NOMO-1 treated with DMSO at 0.1 percent for 48 hours (cell line): Measurements from ENCODE around the gene CWF19L1.
"Not testable (repeated sequence)": the region's sequence is repeated elsewhere in the genome, so short reads cannot be mapped to it uniquely, and the experiment has no call there.

ENCODE experiments used
- DNase-seq: peaks from one replicate; lab custom pipeline; 2025; ENCODE audit not compliant: unreplicated experiment; lab: John Stamatoyannopoulos, UW

CWF19L1 gene

DNA sequence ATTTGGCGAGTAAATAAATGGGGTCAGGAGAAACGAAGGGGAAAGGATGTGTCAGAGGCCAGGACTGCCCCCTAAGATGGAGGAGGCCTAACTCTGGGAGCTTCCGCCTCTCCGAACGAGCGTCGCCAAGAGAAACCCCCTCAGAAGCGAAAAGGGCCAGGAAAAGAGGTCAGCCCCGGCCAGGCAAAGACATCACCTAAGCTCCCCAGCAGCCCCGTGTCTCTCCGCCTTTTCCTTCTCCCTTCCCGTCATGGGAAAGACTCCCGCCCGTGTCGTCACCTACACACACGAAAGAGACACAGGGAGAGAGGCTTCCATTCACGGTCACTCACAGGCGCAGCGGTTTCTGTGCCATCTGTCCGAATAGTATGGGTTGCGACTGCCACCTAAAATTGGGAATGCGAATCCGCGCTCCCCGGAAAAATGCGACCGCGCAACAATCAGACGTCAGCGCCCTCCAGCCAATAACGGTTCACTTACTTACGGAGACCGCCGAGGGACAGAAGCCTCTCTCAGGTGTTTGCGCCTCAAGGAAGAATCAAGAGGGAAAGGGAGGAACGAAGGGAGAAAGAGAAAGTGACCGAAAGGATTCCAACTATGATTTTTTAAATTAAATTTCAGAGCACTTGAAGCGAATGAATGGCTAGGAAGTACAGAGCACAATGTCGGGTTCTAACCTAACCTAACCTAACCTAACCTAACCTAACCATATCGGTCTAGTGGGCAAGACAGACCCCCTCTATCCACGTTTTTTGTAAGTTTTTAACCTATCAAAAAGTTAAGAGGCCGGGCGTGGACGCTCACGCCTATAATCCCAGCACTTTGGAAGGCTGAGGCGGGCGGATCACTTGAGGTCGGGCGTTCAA lies at the start of gene CWF19L1:
TSS of gene CWF19L1 (minus strand) at position 400 of the 866 bp plus-strand sequence. CDS start at position 355, 45 bp downstream.
- DNase-seq, result peak; percentile 73

- DNase-seq, result no peak
Observed at GRCh38 chr10:100315615-100316014, 48.2 kb upstream of the CWF19L1 start.

- DNase-seq, result no peak
Observed at GRCh38 chr10:100311298-100311697, 43.9 kb upstream of the CWF19L1 start.

DNA sequence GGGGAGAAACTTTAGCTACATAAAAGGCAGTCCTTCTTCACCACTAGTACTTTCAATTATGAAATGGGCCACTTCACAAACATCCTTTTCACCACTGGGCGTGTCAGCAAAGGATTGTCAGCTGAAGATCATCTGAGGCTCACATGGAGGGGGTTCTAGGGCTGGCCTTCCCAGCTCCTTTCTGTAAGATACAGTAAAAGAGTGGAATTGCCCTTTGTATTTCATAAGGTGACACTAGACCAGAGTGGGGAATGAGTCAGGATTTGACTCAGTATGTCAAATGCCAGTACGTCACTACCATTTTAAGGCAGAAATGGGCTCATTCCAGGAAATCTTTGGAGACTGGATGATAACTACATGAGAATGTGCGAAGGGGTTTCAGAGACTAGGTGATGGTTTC lies 40.2 kb upstream of the CWF19L1 start:
- no peak for DNase-seq

GRCh38 chr10:100306861-100307260 lies 39.4 kb upstream of the CWF19L1 start:
- DNase-seq, result no peak

DNA sequence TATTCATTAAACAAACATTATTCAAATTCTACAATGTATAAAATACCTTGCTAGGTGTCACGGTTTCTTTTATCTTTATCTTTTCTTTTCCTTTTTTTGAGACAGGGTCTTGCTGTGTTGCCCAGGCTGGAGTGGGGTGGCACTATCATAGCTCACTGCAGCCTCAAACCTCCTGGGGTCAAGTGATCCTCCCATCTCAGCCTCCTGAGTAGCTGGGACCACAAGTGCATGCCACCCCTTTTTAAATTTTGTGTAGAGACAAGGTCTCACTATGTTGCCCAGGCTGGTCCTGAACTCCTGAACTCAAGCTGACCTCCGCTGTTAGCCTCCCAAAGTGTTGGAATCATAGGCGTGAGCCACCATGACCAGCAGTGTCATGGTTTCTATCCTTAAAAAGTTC lies 37.0 kb upstream of the CWF19L1 start:
- DNase-seq, result no peak

DNA sequence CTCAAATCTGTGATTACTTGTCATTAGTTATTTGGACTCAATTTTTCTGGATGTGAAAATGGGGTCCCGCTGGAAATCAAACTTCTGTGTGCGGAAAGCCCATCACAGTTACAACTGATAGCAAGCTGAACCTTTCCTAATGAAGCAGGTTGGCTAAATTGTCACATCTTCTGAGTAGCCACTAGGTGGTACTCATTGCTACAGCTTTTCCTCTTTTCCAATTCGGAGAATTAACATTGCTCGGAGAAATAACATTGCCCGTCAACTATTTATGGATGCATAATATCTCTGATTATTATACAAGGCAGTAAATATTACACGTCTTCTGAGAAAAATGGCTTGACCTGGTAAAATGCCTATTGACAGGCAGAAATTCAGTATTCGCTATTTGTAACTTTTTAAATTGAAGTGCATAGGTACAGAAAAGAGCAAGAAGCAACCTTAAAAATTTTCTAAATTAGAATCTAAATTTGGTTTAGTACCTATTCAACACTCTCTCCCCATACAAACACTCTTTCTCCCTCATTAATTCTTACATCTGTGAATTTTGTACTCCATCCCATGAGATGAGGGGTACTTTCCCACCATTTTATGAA lies 36.4 kb upstream of the CWF19L1 start:
- DNase-seq, result peak; percentile 39

DNA sequence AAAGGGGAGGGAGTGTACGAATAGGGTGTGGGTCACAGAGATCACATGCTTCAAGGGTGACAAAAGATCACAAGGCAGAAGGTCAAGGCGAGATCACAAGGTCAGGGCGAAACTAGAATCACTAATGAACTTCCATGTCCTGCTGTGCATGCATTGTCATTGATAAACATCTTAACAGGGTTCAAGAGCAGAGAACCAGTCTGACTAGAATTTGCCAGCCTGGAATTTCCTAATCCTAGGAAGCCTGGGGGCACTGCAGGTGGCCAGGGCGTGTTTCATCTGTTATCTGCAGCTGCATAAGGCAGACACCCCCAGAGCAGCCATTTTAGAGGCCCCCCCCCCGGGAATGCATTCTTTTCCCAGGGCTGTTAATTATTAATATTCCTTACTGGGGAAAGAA lies 33.7 kb upstream of the CWF19L1 start:
- DNase-seq, result not testable (repeated sequence)

DNA sequence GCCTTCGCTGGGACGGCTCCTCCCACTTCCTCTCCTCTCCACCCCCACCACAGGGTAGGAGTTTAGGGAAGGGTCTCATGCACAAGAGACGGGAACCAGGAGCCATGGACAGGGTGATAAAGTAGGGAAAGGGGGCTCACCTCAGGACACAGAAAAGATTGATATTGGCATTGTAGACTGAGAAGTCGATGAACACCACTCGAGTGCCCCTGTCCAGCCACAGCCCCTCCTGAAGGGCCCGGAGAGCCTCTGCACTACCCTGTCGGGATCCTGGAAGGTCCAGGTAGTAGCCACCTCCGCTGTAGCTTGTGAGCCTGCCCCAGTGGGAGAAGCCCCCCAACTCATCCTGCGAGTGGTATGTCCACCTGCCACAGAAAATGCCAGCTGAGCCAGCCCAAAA lies 29.8 kb upstream of the CWF19L1 start:
- no peak for DNase-seq

GRCh38 chr10:100293066-100293465 lies 25.6 kb upstream of the CWF19L1 start:
- DNase-seq, result no peak

DNA sequence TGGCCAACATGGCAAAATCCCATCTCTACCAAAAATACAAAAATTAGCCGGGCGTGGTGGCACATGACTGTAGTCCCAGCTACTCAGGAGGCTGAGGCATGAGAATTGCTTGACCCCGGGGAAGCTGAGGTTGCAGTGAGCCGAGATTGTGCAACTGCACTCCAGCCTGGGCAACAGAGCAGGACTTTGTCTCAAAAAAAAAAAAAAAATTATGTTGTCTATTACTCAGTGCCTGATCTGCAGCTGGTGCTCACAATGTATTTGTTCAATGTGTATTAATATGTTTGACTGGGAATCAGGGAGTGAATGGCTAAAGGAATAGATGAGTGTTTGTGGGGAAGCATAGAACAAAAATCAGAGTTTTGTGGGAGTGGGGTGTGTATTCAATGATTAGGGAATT lies 24.9 kb upstream of the CWF19L1 start:
- peak; percentile 44 for DNase-seq

DNA sequence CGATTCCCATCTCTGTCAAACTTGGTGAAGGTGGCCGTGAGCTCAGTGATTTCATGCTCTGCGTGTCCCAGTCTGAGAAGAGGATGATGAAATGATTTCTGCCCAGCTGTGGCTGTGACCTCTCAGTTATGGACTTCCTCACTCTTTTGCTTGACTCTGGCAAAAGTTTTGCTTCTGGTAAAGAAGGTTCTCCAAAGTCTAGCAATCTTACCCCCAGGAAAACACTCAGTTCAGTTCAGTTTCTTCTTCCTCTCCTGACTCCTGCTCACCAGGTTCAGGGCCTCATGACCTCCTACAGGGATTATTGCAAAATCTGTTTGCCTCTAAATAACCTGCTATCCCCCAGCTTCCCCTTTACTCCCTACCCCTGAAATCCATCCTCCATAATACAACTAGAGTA lies 23.9 kb upstream of the CWF19L1 start:
- DNase-seq, result peak; percentile 85

DNA sequence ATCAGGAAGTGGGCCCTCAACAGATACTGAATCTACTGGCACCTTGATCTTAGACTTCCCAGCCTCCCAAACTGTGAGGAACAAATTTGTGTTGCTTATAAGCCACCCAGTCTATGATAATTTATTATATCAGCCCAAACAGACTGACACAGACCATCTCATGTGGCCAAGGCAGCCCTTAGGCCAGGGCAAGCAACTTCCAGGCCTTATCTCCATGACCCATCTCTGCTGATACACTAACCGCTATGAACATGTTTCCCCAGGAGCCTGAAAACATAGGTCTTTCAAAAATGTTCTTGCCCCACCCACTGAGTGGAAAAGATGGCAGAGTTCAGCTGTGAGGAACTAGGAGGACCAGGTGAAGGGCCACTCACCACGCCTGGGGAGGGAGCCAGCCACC lies 22.2 kb upstream of the CWF19L1 start:
- DNase-seq, result no peak

GRCh38 chr10:100288196-100288595 lies 20.8 kb upstream of the CWF19L1 start:
- DNase-seq, result no peak

GRCh38 chr10:100287756-100288155 lies 20.3 kb upstream of the CWF19L1 start:
- no peak for DNase-seq

- peak; percentile 67 for DNase-seq
Observed at GRCh38 chr10:100286051-100287033, 18.9 kb upstream of the CWF19L1 start, which contains the start of gene BLOC1S2. Gene BLOC1S2, minus strand, starts transcription at chr10:100286680. Its CDS starts 21 bp downstream, at chr10:100286659.

- not testable (repeated sequence) for DNase-seq
Observed at GRCh38 chr10:100285326-100285725, 17.9 kb upstream of the CWF19L1 start.

- DNase-seq, result no peak
Observed at GRCh38 chr10:100282907-100283306, 15.5 kb upstream of the CWF19L1 start.

GRCh38 chr10:100276971-100277370 lies 9.5 kb upstream of the CWF19L1 start:
- not testable (repeated sequence) for DNase-seq

DNA sequence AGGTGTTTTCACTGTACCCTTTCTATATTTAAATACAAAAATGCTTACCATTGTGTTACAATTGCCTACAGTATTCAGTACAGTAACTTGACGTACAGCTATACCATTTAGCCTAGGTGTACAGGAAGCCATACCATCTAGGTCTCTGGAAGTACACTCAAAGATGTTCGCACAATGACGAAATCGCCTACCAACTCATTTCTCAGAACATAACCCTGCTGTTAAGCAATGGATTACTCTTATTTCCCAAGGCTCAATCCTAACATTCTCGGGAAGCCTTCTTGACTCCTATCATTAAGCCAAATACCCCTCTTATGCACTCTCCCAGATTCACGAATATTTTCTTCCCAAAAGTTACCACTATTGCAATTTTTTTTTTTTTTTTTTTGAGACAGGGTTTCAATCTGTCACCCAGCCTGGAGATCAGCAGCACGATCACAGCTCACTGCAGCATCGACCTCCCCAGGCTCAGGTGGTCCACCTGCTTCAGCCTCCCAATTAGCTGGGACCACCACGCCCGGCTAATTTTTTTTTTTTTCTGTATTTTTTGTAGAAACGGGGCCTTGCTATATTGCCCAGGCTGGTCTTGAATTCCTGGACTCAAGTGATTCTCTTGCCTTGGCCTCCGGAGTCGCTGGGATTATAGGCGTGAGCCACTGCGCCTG lies 1.5 kb downstream of the CWF19L1 start:
- no peak for DNase-seq

- peak; percentile 50 for DNase-seq
Observed at GRCh38 chr10:100254191-100254590, 13.2 kb downstream of the CWF19L1 start.
